ENCODE data around the gene KNSTRN.

DNA sequence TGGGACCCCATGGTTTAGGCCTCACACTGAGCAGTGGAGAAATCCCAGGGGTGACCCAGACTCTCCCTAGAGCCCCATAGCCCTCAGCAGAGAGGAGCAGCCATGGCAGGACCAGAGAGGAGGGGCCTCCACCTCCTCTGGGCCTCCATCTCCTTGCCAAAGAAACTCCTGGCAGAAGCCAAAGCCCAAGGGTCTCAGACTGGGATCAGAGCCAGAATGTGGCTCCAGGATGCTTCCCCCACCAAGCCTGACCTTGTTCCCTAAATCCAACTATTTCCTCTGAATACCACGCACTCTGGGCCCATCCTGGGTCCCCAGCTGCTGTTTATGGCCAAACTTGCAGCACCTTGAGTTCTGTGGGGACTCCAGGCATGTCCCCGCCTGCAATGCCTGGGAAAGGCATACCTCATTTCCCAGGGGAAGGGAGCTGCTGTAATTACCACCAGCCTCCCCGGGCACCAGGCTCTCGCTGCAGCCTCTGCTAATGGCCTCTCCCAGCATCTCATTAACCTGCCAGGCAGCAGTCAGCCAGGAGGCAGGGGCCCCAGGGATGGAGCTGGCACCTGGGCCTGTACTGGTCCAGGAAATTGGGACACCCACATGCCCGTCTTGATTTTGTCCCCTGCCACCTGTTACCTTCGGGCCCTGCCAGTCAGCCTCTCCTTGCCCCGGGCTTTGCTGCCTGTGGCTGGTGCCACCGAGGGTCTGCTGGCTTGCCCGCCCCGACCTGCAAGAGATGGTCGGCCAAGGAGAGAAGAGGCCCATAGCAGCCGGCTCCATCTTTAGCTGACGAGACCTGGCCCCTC, 46.4 kb upstream of the KNSTRN start:
- TF ChIP-seq, protein P1, sequence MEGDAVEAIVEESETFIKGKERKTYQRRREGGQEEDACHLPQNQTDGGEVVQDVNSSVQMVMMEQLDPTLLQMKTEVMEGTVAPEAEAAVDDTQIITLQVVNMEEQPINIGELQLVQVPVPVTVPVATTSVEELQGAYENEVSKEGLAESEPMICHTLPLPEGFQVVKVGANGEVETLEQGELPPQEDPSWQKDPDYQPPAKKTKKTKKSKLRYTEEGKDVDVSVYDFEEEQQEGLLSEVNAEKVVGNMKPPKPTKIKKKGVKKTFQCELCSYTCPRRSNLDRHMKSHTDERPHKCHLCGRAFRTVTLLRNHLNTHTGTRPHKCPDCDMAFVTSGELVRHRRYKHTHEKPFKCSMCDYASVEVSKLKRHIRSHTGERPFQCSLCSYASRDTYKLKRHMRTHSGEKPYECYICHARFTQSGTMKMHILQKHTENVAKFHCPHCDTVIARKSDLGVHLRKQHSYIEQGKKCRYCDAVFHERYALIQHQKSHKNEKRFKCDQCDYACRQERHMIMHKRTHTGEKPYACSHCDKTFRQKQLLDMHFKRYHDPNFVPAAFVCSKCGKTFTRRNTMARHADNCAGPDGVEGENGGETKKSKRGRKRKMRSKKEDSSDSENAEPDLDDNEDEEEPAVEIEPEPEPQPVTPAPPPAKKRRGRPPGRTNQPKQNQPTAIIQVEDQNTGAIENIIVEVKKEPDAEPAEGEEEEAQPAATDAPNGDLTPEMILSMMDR (IDR thresholded peaks at IDR 0.05; ENCODE audit: low read depth, low read length): no peak
- TF ChIP-seq EZH2phosphoT487 (IDR thresholded peaks at IDR 0.05; ENCODE audit: low read depth): no peak

Measured in OCI-LY3 (cell line).